LHCN-M2 (cell line): ENCODE results near the gene PSMB10. TPM values are rescaled to one million over a fixed set of nuclear protein-coding genes. Genes with fewer than 3 reads are reported as not detected.
"Not testable (repeated sequence)": the region's sequence is repeated elsewhere in the genome, so short reads cannot be mapped to it uniquely, and the experiment has no call there.

Experiments
- DNase-seq: peaks from one replicate; pipeline ENCODE4 v3.0.0-alpha.2; 2012; ENCODE audit warnings: low read depth
- total RNA-seq: library from RNA; depleted of rRNA; stranded (reverse); fragments of >200 nt; gene quantifications from 2 replicates; pipeline ENCODE4 v1.2.3, GENCODE V29; 2014

Gene PSMB10
- total RNA-seq, 1 experiment from 2014 or later, result 38.1 TPM

- DNase-seq, result no peak
Measured at GRCh38 chr16:67927131-67927941, 9.3 kb downstream of the PSMB10 start.

- peak; percentile 36 for DNase-seq
Measured at GRCh38 chr16:67926181-67926750, 10.4 kb downstream of the PSMB10 start.

GRCh38 chr16:67924140-67924906, 12.3 kb downstream of the PSMB10 start:
- no peak for DNase-seq

DNA sequence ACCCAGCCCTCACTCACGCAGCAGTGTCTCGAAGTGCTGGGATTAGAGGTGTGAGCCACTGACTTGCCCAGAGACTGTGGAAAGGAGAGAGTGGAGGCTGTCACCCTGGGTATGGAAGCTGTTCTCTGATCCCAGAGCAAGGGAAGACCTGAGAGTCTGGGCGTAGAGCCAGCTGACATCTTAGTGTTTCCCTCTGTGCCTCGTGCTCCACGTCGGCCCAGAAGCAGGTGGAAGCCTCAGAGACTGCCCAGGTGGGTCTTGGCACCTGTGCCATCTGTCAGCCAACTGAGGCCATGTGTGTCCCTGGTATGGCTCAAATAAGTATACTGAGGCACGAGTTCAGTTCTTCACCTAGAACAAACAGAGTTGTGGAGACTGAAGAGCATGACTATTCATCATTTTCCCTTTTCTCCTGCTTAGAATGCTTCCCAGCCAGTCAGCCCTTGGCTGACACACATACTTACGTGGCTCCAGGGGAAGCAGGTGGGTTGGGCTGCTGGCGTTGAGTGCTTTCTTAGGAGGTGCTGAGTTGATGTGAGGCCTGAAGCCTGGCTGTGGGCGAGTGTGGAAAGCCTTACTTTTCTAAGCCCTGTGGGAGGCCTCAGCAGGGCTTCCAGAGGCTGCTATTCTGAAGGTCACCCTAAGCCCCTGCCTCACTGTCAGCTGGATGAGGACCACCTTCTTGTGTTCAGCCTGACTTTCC, 13.1 kb downstream of the PSMB10 start:
- no peak for DNase-seq

DNA sequence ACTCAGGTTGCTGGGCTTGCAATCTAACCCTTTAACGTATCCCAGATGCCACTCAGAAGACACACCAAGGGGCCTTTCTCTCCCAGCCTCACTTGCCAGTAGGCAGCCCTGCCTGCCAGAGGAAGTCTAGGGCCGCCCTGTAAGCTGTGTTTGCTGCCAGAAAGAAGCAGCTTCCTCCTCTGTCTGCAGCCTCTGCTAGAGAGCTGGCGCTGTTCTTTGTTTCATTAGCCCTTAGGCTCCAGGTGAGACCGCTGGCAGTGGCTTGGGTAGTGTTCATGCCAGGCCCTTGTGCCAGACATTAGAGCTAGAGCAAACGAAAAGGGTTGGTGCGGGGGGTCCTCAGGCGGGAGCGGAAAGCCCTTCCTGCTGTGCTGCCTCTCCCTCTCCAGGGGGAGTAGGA, 13.9 kb downstream of the PSMB10 start:
- DNase-seq, result no peak

DNA sequence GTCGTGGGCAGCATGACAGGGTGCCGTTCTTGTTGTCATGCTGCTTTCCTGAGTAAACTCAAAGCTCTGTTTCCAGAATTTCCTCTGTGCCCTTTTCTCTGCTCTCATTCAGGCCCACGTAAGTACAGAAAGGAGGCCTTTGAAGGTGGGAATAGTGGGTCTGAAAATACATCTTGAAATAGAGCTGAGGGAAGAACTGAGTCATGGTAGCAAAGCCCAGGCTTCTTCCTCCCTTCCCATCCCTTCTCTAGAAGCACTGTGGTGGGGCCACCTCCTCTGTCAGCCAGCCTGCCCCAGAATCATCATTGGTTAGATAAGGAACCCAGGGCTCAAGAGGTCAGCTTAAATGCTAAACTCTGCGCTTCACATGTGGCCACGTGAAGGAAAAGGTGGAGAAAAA, 14.4 kb downstream of the PSMB10 start:
- no peak for DNase-seq

GRCh38 chr16:67919622-67920221, 16.9 kb downstream of the PSMB10 start:
- DNase-seq, result no peak

- peak; percentile 87 for DNase-seq
Measured at GRCh38 chr16:67917852-67918236, 18.8 kb downstream of the PSMB10 start.

GRCh38 chr16:67917140-67917851, 19.4 kb downstream of the PSMB10 start:
- peak; percentile 43 for DNase-seq

DNA sequence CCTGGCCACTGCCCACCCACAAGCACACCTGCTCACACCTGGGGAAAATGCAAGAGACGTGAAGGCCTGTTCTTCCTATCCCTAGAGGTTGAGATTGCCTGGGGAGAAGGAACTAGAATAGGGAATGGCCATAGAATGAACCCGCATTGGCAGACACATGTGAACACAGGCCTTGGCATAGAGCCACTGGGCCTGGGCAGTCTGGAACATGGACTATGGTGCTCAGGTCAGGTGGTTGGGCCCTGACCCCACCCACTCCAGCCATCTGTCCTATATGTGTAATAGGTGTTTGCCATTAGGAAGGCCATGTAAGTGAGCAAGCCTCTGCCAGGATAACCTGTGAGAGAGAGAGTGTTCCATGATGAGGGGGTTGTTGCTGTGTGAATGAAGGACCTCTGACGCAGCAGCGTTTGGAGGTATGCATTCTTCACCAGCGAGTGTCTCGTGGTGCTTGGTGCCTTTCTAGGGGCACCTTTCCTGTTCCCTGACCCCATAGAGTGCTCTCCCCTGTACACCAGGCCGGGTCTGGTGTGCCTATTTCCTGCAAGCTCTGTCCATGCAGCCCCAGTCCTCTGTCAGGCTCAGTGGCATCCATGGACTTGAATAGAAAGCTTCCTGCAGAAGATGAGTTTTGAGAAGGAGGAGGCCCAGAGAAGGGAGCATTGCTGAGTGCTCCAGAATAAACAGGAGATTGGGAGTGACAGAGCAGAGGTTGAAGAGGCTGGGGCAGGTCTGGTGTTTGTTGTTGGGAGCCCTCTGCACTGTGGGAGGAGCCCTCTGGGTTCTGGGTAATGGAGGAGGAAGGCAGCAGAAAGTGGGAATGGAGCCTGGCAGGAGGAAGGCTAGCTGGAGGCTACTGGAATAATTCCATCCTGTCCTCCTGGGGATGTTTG, 20.6 kb downstream of the PSMB10 start:
- DNase-seq, result no peak

GRCh38 chr16:67915496-67915769, 21.2 kb downstream of the PSMB10 start:
- not testable (repeated sequence) for DNase-seq

DNA sequence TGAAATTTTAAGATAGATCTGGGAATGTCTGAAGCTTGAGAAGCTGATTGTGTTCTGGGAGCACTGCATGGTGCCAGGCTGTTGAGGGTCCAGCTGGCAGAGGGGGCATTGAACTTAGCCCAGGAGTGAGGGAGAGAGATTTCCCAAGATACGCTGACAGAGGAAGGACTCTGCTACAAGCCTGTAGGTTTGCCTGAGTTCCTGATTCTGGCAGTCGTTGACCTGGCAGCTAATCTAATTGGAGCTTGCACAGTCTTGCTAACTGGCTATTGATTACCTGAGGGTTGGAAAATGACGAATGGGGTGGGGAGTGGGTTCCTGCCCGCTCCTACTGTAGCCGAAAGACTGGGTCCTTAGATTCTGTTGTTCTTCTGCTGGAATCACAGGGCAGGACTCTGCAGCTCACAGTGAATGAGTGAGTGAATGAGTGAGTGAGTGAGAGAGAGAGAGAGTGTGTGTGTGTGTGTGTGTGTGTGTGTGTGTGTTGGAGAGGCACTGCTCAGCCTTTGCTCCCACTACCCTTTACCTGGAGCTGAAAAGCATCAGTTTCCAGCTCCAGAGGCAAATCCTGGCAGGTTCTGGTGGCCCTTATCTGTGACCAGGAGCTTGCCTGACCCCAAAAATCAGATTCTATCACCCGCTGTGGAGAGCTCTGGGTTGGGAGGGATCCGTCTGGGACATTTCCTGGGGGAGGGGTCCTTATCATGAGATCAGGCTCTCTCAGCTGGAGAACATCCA, 21.7 kb downstream of the PSMB10 start:
- DNase-seq, result no peak

- DNase-seq, result peak; percentile 91
Measured at GRCh38 chr16:67910158-67910557, 26.5 kb downstream of the PSMB10 start.

DNA sequence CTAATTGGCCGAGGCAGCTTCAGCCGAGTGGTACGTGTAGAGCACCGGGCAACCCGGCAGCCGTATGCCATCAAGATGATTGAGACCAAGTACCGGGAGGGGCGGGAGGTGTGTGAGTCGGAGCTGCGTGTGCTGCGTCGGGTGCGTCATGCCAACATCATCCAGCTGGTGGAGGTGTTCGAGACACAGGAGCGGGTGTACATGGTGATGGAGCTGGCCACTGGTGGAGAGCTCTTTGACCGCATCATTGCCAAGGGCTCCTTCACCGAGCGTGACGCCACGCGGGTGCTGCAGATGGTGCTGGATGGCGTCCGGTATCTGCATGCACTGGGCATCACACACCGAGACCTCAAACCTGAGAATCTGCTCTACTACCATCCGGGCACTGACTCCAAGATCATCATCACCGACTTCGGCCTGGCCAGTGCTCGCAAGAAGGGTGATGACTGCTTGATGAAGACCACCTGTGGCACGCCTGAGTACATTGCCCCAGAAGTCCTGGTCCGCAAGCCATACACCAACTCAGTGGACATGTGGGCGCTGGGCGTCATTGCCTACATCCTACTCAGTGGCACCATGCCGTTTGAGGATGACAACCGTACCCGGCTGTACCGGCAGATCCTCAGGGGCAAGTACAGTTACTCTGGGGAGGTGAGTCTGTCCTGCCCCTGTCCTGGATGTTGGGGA, 27.5 kb downstream of the PSMB10 start:
- no peak for DNase-seq

GRCh38 chr16:67907397-67908180, 29.1 kb downstream of the PSMB10 start:
- no peak for DNase-seq

DNA sequence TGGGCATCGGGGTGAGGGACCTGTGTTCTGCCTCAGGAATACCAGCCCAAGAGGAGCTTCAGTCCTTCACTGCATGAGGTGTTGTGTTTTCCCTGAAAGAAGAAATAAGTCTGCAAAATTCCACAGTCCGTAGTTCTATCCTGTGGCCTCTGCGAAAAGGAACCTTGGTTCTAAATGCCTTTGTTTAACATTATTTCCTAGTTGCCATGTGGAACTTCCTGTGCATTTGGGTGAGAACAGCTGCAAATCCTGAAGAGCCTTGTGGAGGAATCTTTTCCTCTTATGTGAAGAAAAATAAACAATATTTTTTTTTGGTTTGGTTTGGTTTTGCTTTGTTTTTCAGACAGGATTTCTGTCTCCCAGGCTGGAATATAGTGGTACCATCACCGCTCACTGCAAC, 33.8 kb downstream of the PSMB10 start:
- peak; percentile 74 for DNase-seq

DNA sequence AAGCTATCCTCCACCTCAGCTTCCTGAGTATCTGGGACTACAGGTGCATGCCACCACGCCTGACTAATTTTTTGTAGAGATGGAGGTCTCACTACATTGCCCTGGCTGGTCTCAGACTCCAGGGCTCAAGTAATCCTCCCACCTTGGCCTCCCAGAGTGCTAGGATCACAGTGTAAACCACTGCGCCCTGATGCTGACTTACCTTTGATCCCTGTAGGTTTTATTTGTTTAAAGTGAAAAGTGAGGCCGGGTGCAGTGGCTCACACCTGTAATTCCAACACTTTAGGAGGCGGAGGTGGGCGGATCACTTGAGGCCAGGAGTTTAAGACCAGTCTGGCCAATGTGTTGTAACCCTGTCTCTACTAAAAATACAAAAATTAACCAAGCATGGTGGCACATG, 34.9 kb downstream of the PSMB10 start:
- DNase-seq, result no peak

DNA sequence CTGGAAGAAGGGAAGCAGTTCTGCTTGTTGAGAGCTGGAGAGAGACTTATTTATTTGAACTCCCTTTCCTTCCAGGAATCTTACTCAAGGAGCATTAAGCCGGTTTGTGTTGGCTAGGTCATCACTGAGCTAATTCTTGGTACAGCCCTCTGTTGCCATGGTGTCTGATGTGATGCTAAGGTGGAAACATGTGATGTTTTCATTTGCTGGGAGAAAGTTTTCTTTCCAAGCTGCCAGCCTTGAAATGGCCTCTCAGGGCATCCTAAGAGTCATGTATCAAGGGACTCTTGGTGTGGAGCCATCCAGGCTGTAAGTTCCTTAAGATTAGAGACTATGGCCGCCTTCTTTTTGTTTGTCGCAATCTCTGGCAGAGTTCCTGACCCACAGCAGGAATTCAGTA, 39.4 kb downstream of the PSMB10 start:
- DNase-seq, result no peak
